ENCODE data around the gene DHX30.

DNA sequence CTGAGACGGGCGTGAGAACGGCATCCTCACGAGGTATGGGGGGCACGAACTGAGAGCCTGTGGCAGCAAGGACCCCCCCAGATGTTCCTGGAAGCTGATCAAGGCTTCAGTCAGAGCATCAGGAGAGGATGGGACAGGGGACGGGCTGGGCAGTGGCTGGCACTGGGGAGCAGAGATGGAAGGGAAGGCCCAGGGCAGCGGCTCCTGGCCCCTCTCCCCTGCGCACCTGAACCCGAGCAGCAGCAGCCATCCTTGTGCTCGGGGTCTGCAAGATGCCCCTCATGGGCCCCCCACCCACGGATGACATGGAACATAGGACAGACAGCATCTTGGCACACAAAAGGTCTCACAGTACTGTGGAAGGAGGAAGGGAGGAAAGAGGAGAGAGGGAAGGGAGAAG is 51.3 kb downstream of the DHX30 start:
- TF ChIP-seq CTCF (IDR thresholded peaks at IDR 0.05): no peak
- TF ChIP-seq ZFX (IDR thresholded peaks at IDR 0.05; ENCODE audit: borderline replicate concordance): no peak
